ENCODE results near the gene PRSS16. TPM values are rescaled to one million over a fixed set of nuclear protein-coding genes. Genes with fewer than 3 reads are reported as not detected.
A peak's percentile ranks its signal among the peaks of the same experiment; 100 is the strongest.

PRSS16 gene
- total and polyA plus RNA-seq, 9 of the 15 experiments (the other 6 are each of a cell fraction or from before 2014, with no cell fraction given): 4.5 to 21.3 (median 12.1) TPM

GRCh38 chr6:27293436-27294098 is 46.1 kb downstream of the PRSS16 start (continued):
- TF ChIP-seq PTBP1 (IDR thresholded peaks at IDR 0.05; ENCODE audit: low read depth, low read length): no peak
- TF ChIP-seq ZFPM2 (CRISPR knock-in tag; IDR thresholded peaks at IDR 0.05): no peak
- TF ChIP-seq ZNF518B (CRISPR knock-in tag; IDR thresholded peaks at IDR 0.05): no peak
- 0 out of 2 replicates have a peak, but pooled peaks have one; percentile 21 for TF ChIP-seq DMBX1 (CRISPR knock-in tag; IDR thresholded peaks at IDR 0.05; ENCODE audit: borderline replicate concordance)
- TF ChIP-seq ZNF24 (IDR thresholded peaks at IDR 0.05): peak; percentile 59
- TF ChIP-seq FUS (optimal IDR thresholded peaks at IDR 0.05; ENCODE audit: low read depth, low read length): no peak
- peak; percentile 62 for TF ChIP-seq NFIC (IDR thresholded peaks at IDR 0.05)
- TF ChIP-seq ARID3A (IDR thresholded peaks at IDR 0.05; ENCODE audit: borderline replicate concordance, low read depth, low read length): 0 out of 2 replicates have a peak, but pooled peaks have one; percentile 58
- TF ChIP-seq FOSL1 (tag; conservative IDR thresholded peaks at IDR 0.05): peak; percentile 42; the same call in 1 of the 2 replicates
- no peak for TF ChIP-seq COPS2 (conservative IDR thresholded peaks at IDR 0.05)
- TF ChIP-seq ZNF274 (IDR thresholded peaks at IDR 0.05; ENCODE audit: borderline replicate concordance, low read depth, low read length): no peak
- TF ChIP-seq RNF2 (IDR thresholded peaks at IDR 0.05): peak; percentile 41; the same call in 1 of the 2 replicates
- peak; percentile 44; the same call in 1 of the 2 replicates for TF ChIP-seq SOX6 (IDR thresholded peaks at IDR 0.05)
- TF ChIP-seq ZNF347 (CRISPR knock-in tag; IDR thresholded peaks at IDR 0.05; ENCODE audit: low read depth): no peak
- TF ChIP-seq PHF20 (IDR thresholded peaks at IDR 0.05; ENCODE audit: partially characterized antibody): no peak
- TF ChIP-seq MBD1 (CRISPR knock-in tag; IDR thresholded peaks at IDR 0.05): peak; percentile 90
- peak; percentile 31; the same call in 1 of the 2 replicates for TF ChIP-seq RB1 (IDR thresholded peaks at IDR 0.05; ENCODE audit: low read depth)
- no peak for TF ChIP-seq MTA3 (IDR thresholded peaks at IDR 0.05; ENCODE audit: borderline replicate concordance)

Measured in K562 (cell line).